Measurements from ENCODE around the gene DCAF12L1. TPM values are rescaled to one million over a fixed set of nuclear protein-coding genes. Genes with fewer than 3 reads are reported as not detected.

DCAF12L1 gene
- polyA plus RNA-seq (ENCODE audit: low read depth in 6 of 6): not detected

GRCh38 chrX:126552313-126553022 lies at the start of gene DCAF12L1:
TSS of gene DCAF12L1 (minus strand) at chrX:126552814. CDS start at chrX:126552608, 206 bp downstream.
- Mint-ChIP-seq H3K27me3 (no peaks in the 10 kb centered on the region), H3K9me3 (peaks cover 0 to 12% (median 5%) of the 10 kb centered on the region in 7 donors), H3K27ac (no peak within 1 kb of the TSS), H3K4me3 (no peak within 1 kb of the TSS), H3K36me3 (no peaks in the 10 kb centered on the region), H3K4me1 (no peaks in the 10 kb centered on the region)
- DNase-seq (no peak), ATAC-seq (ENCODE audit: low read depth in 2 of 2) (no peak)

GRCh38 chrX:126580877-126581276 lies 28.3 kb upstream of the DCAF12L1 start:
- Mint-ChIP-seq H3K36me3 (no peaks in the 10 kb centered on the region), H3K4me1 (no peaks in the 10 kb centered on the region), H3K9me3 (peaks cover 0 to 5% (median 3%) of the 10 kb centered on the region in 7 donors), H3K4me3 (no peak overlapping the region), H3K27ac (no peak overlapping the region), H3K27me3 (no peaks in the 10 kb centered on the region)
- DNase-seq: no peak
- ATAC-seq (ENCODE audit: low read depth in 2 of 2): no peak

GRCh38 chrX:126575911-126576310 lies 23.3 kb upstream of the DCAF12L1 start:
- no peak for ATAC-seq (ENCODE audit: low read depth in 2 of 2)
- Mint-ChIP-seq H3K9me3 (peaks cover 0 to 3% (median 0%) of the 10 kb centered on the region in 7 donors), H3K4me3 (no peak overlapping the region), H3K36me3 (no peaks in the 10 kb centered on the region), H3K27ac (no peak overlapping the region), H3K4me1 (no peaks in the 10 kb centered on the region), H3K27me3 (no peaks in the 10 kb centered on the region)
- DNase-seq: no peak

- DNase-seq: no peak
- no peak for ATAC-seq (ENCODE audit: low read depth in 2 of 2)
- H3K27ac Mint-ChIP-seq: no peak overlapping the region
Measured at GRCh38 chrX:126557151-126557550, 4.5 kb upstream of the DCAF12L1 start.

GRCh38 chrX:126551725-126552312 lies 795 bp downstream of the DCAF12L1 start:
- ATAC-seq (ENCODE audit: low read depth in 2 of 2): no peak
- H3K27me3 Mint-ChIP-seq: no peaks in the 10 kb centered on the region
- no peak for DNase-seq
- peaks cover 0 to 12% (median 5%) of the 10 kb centered on the region in 7 donors for H3K9me3 Mint-ChIP-seq
- no peak overlapping the region for H3K27ac Mint-ChIP-seq
- no peaks in the 10 kb centered on the region for H3K4me1 Mint-ChIP-seq
- no peaks in the 10 kb centered on the region for H3K36me3 Mint-ChIP-seq
- H3K4me3 Mint-ChIP-seq: no peak overlapping the region

More at GRCh38 chrX:126557151-126557550, 4.5 kb upstream of the DCAF12L1 start:
- no peaks in the 10 kb centered on the region for H3K4me1 Mint-ChIP-seq
- H3K9me3 Mint-ChIP-seq: peaks cover 0 to 9% (median 4%) of the 10 kb centered on the region in 7 donors
- H3K27me3 Mint-ChIP-seq: no peaks in the 10 kb centered on the region
- no peaks in the 10 kb centered on the region for H3K36me3 Mint-ChIP-seq
- H3K4me3 Mint-ChIP-seq: no peak overlapping the region

GRCh38 chrX:126551306-126551705 lies 1.3 kb downstream of the DCAF12L1 start:
- no peak overlapping the region for H3K27ac Mint-ChIP-seq

GRCh38 chrX:126550816-126551215 lies 1.8 kb downstream of the DCAF12L1 start:
- no peaks in the 10 kb centered on the region for H3K36me3 Mint-ChIP-seq
- no peak for DNase-seq
- no peak overlapping the region for H3K27ac Mint-ChIP-seq

More at GRCh38 chrX:126551306-126551705, 1.3 kb downstream of the DCAF12L1 start:
- no peak for DNase-seq
- H3K27me3 Mint-ChIP-seq: no peaks in the 10 kb centered on the region
- H3K4me3 Mint-ChIP-seq: no peak overlapping the region
- H3K9me3 Mint-ChIP-seq: peaks cover 0 to 12% (median 5%) of the 10 kb centered on the region in 7 donors
- no peaks in the 10 kb centered on the region for H3K36me3 Mint-ChIP-seq
- H3K4me1 Mint-ChIP-seq: no peaks in the 10 kb centered on the region
- no peak for ATAC-seq (ENCODE audit: low read depth in 2 of 2)

GRCh38 chrX:126509923-126510322 lies 42.7 kb downstream of the DCAF12L1 start:
- Mint-ChIP-seq H3K27ac (no peak overlapping the region), H3K27me3 (no peaks in the 10 kb centered on the region)

More at GRCh38 chrX:126550816-126551215, 1.8 kb downstream of the DCAF12L1 start:
- Mint-ChIP-seq H3K27me3 (no peaks in the 10 kb centered on the region), H3K4me3 (no peak overlapping the region), H3K9me3 (peaks cover 0 to 12% (median 5%) of the 10 kb centered on the region in 7 donors), H3K4me1 (no peaks in the 10 kb centered on the region)
- no peak for ATAC-seq (ENCODE audit: low read depth in 2 of 2)

More at GRCh38 chrX:126509923-126510322, 42.7 kb downstream of the DCAF12L1 start:
- peaks cover 0 to 14% (median 2%) of the 10 kb centered on the region in 7 donors for H3K9me3 Mint-ChIP-seq
- H3K36me3 Mint-ChIP-seq: no peaks in the 10 kb centered on the region
- ATAC-seq (ENCODE audit: low read depth in 2 of 2): no peak
- no peaks in the 10 kb centered on the region for H3K4me1 Mint-ChIP-seq
- no peak for DNase-seq
- H3K4me3 Mint-ChIP-seq: no peak overlapping the region

Data from naive B cell (primary cell).